EH (cell line): ENCODE measurements around the gene MAP3K14.

Experiments
- DNase-seq: peaks from one replicate; pipeline ENCODE4 v3.0.0-alpha.2; 2015; ENCODE audit warnings: low read depth

Gene MAP3K14

GRCh38 chr17:45282683-45283644 is 33.9 kb downstream of the MAP3K14 start:
- peak; percentile 46 for DNase-seq

GRCh38 chr17:45279898-45280297 is 36.9 kb downstream of the MAP3K14 start:
- no peak for DNase-seq

- DNase-seq, result no peak
Observed at GRCh38 chr17:45277992-45278391, 38.8 kb downstream of the MAP3K14 start.

- peak; percentile 89 for DNase-seq
Observed at GRCh38 chr17:45277216-45277849, 39.5 kb downstream of the MAP3K14 start.

- no peak for DNase-seq
Observed at GRCh38 chr17:45276031-45276430, 40.8 kb downstream of the MAP3K14 start.

GRCh38 chr17:45274033-45274432 is 42.8 kb downstream of the MAP3K14 start:
- no peak for DNase-seq

GRCh38 chr17:45273551-45273957 is 43.3 kb downstream of the MAP3K14 start:
- no peak for DNase-seq

GRCh38 chr17:45271603-45272002 is 45.2 kb downstream of the MAP3K14 start:
- DNase-seq, result no peak

GRCh38 chr17:45270828-45271418 is 45.9 kb downstream of the MAP3K14 start:
- no peak for DNase-seq

GRCh38 chr17:45269912-45270311 is 46.9 kb downstream of the MAP3K14 start:
- no peak for DNase-seq

- DNase-seq, result no peak
Observed at GRCh38 chr17:45267436-45268055, 49.3 kb downstream of the MAP3K14 start.

- no peak for DNase-seq
Observed at GRCh38 chr17:45266372-45266926, 50.4 kb downstream of the MAP3K14 start.

- DNase-seq, result peak; percentile 93
Observed at GRCh38 chr17:45265821-45266220, 51.0 kb downstream of the MAP3K14 start.

GRCh38 chr17:45264988-45265387 is 51.8 kb downstream of the MAP3K14 start:
- DNase-seq, result no peak

- DNase-seq, result no peak
Observed at GRCh38 chr17:45264430-45264829, 52.4 kb downstream of the MAP3K14 start.

- DNase-seq, result no peak
Observed at GRCh38 chr17:45263477-45263860, 53.4 kb downstream of the MAP3K14 start.

- peak; percentile 50 for DNase-seq
Observed at GRCh38 chr17:45262516-45263476, 54.0 kb downstream of the MAP3K14 start.

- peak; percentile 50 for DNase-seq
Observed at GRCh38 chr17:45261577-45262515, 55.0 kb downstream of the MAP3K14 start, which contains the start of gene SPATA32. TSS of gene SPATA32 (minus strand) at chr17:45262094. CDS start at chr17:45262016, 78 bp downstream.

- no peak for DNase-seq
Observed at GRCh38 chr17:45260204-45260783, 56.5 kb downstream of the MAP3K14 start.
